Keratinocyte (primary cell): ENCODE results near the gene FDXACB1. TPM values are rescaled to one million over a fixed set of nuclear protein-coding genes. Genes with fewer than 3 reads are reported as not detected.

Experiments used
- DNase-seq: peaks from one replicate; pipeline ENCODE4 v3.0.0-alpha.2; 2011; ENCODE audit warnings: low read depth, missing footprints, low spot score
- FAIRE-seq: peaks from 2 replicates; lab custom pipeline; 2011; peaks lifted over from hg19 to GRCh38; lab: Jason Lieb, UNC
- H2AFZ ChIP-seq: 2 replicates; pipeline ENCODE4 v1.6.0; 2012; ENCODE audit warnings: low read length, control low read depth, inconsistent platforms; ENCODE audit not compliant: control insufficient read depth
- H3K27ac ChIP-seq: 2 replicates; pipeline ENCODE4 v1.5.1; 2011; ENCODE audit warnings: low read length; ENCODE audit not compliant: control insufficient read depth, insufficient read depth
- H3K27me3 ChIP-seq: 3 replicates; pipeline ENCODE4 v1.6.0; 2011; ENCODE audit warnings: low read length; ENCODE audit not compliant: control insufficient read depth, insufficient read depth; ENCODE audit errors: extremely low read depth
- H3K36me3 ChIP-seq, 2 experiments: 2 replicates in 1 of 2; 3 replicates in 1 of 2; pipeline ENCODE4 v1.5.1; 2011; ENCODE audit warnings: low read length in 2 of 2, mild to moderate bottlenecking in 1 of 2; ENCODE audit not compliant: control insufficient read depth in 2 of 2, insufficient read depth in 2 of 2; ENCODE audit errors: extremely low read depth in 1 of 2
- H3K4me1 ChIP-seq: 3 replicates; pipeline ENCODE4 v1.5.1; 2011; ENCODE audit warnings: low read length; ENCODE audit not compliant: control insufficient read depth, insufficient read depth; ENCODE audit errors: extremely low read depth
- H3K4me2 ChIP-seq: 3 replicates; pipeline ENCODE4 v1.6.0; 2011; ENCODE audit warnings: low read depth, low read length; ENCODE audit not compliant: control insufficient read depth, insufficient read depth; ENCODE audit errors: extremely low read depth
- H3K4me3 ChIP-seq, 3 experiments: fragments of 200-600 bp in 1 of 3; sonication (generic) in 1 of 3; 2 replicates in 2 of 3; 3 replicates in 1 of 3; pipeline ENCODE4 v1.5.1; 2011 to 2016; ENCODE audit warnings: low read length in 3 of 3, mild to moderate bottlenecking in 3 of 3, control low read depth in 2 of 3, inconsistent platforms in 1 of 3, low read depth in 1 of 3, mixed read lengths in 1 of 3, mixed run types in 1 of 3, moderate library complexity in 1 of 3; ENCODE audit not compliant: control insufficient read depth in 2 of 3, insufficient read depth in 2 of 3; ENCODE audit errors: extremely low read depth in 1 of 3
- H3K79me2 ChIP-seq: 2 replicates; pipeline ENCODE4 v1.6.0; 2012; ENCODE audit warnings: low read length; ENCODE audit not compliant: control insufficient read depth, insufficient read depth
- H3K9ac ChIP-seq: 3 replicates; pipeline ENCODE4 v1.6.0; 2011; ENCODE audit warnings: low read length; ENCODE audit not compliant: control insufficient read depth, insufficient read depth; ENCODE audit errors: extremely low read depth
- H3K9me1 ChIP-seq: 3 replicates; pipeline ENCODE4 v1.6.0; 2011; ENCODE audit warnings: low read length; ENCODE audit not compliant: control insufficient read depth, insufficient read depth; ENCODE audit errors: extremely low read depth
- H3K9me3 ChIP-seq: 2 replicates; pipeline ENCODE4 v1.5.1; 2012; ENCODE audit warnings: low read depth, low read length; ENCODE audit not compliant: control insufficient read depth
- H4K20me1 ChIP-seq: 3 replicates; pipeline ENCODE4 v1.6.0; 2011; ENCODE audit warnings: low read length; ENCODE audit not compliant: control insufficient read depth, insufficient read depth; ENCODE audit errors: extremely low read depth
- EZH2 ChIP-seq: IDR thresholded peaks from one replicate; pipeline ENCODE4 v1.6.1; 2012; ENCODE audit warnings: inconsistent platforms, mild to moderate bottlenecking, low read length, moderate library complexity
- dilution Hi-C: fragments of 300-500 bp; cut with MboI; formaldehyde crosslinking; loops from one replicate; pipeline ENCODE4 v1.7.0; 2020; ENCODE audit warnings: low sequenced_read_pairs; ENCODE audit not compliant: extremely low pct_ligation_motif_present
- polyA plus RNA-seq, 5 experiments: library from polyadenylated mRNA; depleted of rRNA in 3 of 5; stranded (reverse) in 3 of 5; stranded (forward) in 1 of 5; unstranded in 1 of 5; fragments of >200 nt; gene quantifications; 1 replicate in 1 of 5; 2 replicates in 3 of 5; 3 replicates in 1 of 5; pipeline versions ENCODE4 v1.2.1 to v1.2.3, GENCODE V29; 2011 to 2012; ENCODE audit warnings: missing spikeins in 2 of 5, low read depth in 1 of 5, low replicate concordance in 1 of 5
- TF ChIP-seq, protein P1 (sequence below), 3 experiments: IDR thresholded peaks in 1 of 3; conservative IDR thresholded peaks in 1 of 3; optimal IDR thresholded peaks in 1 of 3; 2 replicates in 2 of 3; 3 replicates in 1 of 3; pipeline versions ENCODE3 to v1.5.1; 2011; ENCODE audit warnings: low read length in 3 of 3, mild to moderate bottlenecking in 3 of 3, moderate library complexity in 2 of 3, control low read depth in 1 of 3, inconsistent platforms in 1 of 3; ENCODE audit not compliant: insufficient read depth in 2 of 3; ENCODE audit errors: extremely low read depth in 1 of 3

The FDXACB1 gene
- polyA plus RNA-seq, 1 donor (not counting 4 experiments of a cell fraction or from before 2014, with no cell fraction given), result 2.9 TPM

DNA sequence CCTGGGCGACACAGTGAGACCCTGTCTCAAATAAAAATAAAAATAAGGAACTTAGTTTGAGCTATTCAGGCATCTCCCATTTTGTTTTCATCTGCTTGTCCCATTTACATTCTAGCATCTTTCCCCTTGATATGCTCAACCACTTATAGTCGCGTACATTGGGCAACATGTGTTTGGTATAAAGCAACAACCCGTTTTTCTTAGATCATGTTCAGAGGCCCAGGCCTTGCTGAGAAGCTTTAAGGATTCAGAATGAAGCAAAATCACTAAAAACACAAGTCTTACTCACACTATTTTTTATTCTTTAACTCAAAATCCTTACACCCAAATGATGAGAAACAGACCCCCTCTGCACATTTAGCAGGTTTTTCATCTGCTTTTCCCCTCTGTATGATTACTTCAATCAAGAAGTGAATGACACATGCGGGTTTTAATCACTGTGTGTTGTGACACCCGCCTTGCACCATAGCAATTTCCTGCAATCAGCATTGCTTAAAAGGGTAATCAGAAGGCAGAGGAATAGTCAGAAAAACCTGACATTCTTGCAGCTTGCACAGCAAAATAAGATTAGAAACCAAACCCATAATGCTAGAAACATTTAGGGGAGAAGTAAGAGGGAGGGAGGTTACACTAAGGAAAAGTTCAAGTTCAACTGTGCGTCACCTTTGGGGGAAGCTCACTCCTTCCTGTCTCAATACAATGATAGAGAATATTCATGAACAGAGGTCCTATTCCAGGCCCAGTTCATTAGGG lies 33.5 kb downstream of the FDXACB1 start:
- DNase-seq, result no peak
- dilution Hi-C loops, result no loop called here

DNA sequence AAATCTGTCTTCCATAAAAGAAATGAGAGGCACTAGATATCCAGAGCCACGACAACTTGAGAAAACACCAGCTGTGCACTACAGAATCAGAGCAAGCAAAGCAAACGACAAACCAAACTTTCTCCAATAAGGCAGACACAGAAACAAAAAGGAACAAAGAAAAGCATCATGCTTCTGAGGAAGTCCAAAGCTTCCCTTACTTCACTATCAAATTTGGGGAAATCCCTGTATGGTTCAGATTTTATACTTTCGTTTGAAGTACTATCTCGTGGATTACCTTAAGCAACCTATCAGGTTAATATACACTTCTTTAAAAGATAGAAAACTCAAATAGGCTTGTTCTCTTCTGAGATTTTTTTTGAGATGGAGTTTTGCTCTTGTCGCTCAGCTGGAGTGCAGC lies 35.3 kb downstream of the FDXACB1 start:
- DNase-seq (no peak), FAIRE-seq (no peak)
- TF ChIP-seq, protein P1, sequence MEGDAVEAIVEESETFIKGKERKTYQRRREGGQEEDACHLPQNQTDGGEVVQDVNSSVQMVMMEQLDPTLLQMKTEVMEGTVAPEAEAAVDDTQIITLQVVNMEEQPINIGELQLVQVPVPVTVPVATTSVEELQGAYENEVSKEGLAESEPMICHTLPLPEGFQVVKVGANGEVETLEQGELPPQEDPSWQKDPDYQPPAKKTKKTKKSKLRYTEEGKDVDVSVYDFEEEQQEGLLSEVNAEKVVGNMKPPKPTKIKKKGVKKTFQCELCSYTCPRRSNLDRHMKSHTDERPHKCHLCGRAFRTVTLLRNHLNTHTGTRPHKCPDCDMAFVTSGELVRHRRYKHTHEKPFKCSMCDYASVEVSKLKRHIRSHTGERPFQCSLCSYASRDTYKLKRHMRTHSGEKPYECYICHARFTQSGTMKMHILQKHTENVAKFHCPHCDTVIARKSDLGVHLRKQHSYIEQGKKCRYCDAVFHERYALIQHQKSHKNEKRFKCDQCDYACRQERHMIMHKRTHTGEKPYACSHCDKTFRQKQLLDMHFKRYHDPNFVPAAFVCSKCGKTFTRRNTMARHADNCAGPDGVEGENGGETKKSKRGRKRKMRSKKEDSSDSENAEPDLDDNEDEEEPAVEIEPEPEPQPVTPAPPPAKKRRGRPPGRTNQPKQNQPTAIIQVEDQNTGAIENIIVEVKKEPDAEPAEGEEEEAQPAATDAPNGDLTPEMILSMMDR (optimal IDR thresholded peaks at IDR 0.05 in 1 of 3, IDR thresholded peaks at IDR 0.05 in 1 of 3, conservative IDR thresholded peaks at IDR 0.05 in 1 of 3; ENCODE audit: extremely low read depth in 1 of 3, insufficient read depth in 2 of 3, low read length in 3 of 3), result no peak
- TF ChIP-seq EZH2, result no peak
- no peaks in the 10 kb centered on the region for H3K4me1 ChIP-seq
- H3K9me3 ChIP-seq, result no peaks in the 10 kb centered on the region
- dilution Hi-C loops, result no loop called here
- no peaks in the 10 kb centered on the region for H3K79me2 ChIP-seq
- H2AFZ ChIP-seq, result no peak overlapping the region
- H3K9me1 ChIP-seq, result no peaks in the 10 kb centered on the region
- H3K4me2 ChIP-seq, result no peak overlapping the region
- H3K4me3 ChIP-seq, result no peak overlapping the region
- H4K20me1 ChIP-seq, result no peaks in the 10 kb centered on the region
- H3K9ac ChIP-seq, result no peak overlapping the region
- no peak overlapping the region for H3K27ac ChIP-seq
- H3K36me3 ChIP-seq, result peaks cover 7 to 12% of the 10 kb centered on the region in 2 experiments
- H3K27me3 ChIP-seq, result no peaks in the 10 kb centered on the region

More for the DNA sequence above, 33.5 kb downstream of the FDXACB1 start:
- no peak overlapping the region for H3K4me3 ChIP-seq
- no peaks in the 10 kb centered on the region for H3K27me3 ChIP-seq
- no peaks in the 10 kb centered on the region for H3K4me1 ChIP-seq
- no peaks in the 10 kb centered on the region for H3K9me3 ChIP-seq
- no peak overlapping the region for H3K4me2 ChIP-seq
- H3K79me2 ChIP-seq, result no peaks in the 10 kb centered on the region
- no peak for FAIRE-seq
- H3K9ac ChIP-seq, result no peak overlapping the region
- H4K20me1 ChIP-seq, result no peaks in the 10 kb centered on the region
- TF ChIP-seq, protein P1 (optimal IDR thresholded peaks at IDR 0.05 in 1 of 3, IDR thresholded peaks at IDR 0.05 in 1 of 3, conservative IDR thresholded peaks at IDR 0.05 in 1 of 3; ENCODE audit: extremely low read depth in 1 of 3, insufficient read depth in 2 of 3, low read length in 3 of 3), result no peak
- no peak for TF ChIP-seq EZH2
- H2AFZ ChIP-seq, result no peak overlapping the region
- H3K36me3 ChIP-seq, result peaks cover 2 to 6% of the 10 kb centered on the region in 2 experiments
- H3K9me1 ChIP-seq, result no peaks in the 10 kb centered on the region
- no peak overlapping the region for H3K27ac ChIP-seq
